Measurements from ENCODE around the gene COMP.

Gene COMP

GRCh38 chr19:18782559-18783225 is 8.4 kb downstream of the COMP start:
- no peak for DNase-seq (ENCODE audit: low read depth)

GRCh38 chr19:18781885-18782527 is 9.1 kb downstream of the COMP start:
- no peak for DNase-seq (ENCODE audit: low read depth)

- no peak for DNase-seq (ENCODE audit: low read depth)
Measured at GRCh38 chr19:18781047-18781600, 10.0 kb downstream of the COMP start.

GRCh38 chr19:18780631-18781030 is 10.5 kb downstream of the COMP start:
- no peak for DNase-seq (ENCODE audit: low read depth)

- DNase-seq (ENCODE audit: low read depth), result no peak
Measured at GRCh38 chr19:18780081-18780480, 11.0 kb downstream of the COMP start.

GRCh38 chr19:18778826-18779495 is 12.1 kb downstream of the COMP start:
- DNase-seq (ENCODE audit: low read depth), result no peak

GRCh38 chr19:18778076-18778389 is 13.1 kb downstream of the COMP start:
- no peak for DNase-seq (ENCODE audit: low read depth)

- DNase-seq (ENCODE audit: low read depth), result no peak
Measured at GRCh38 chr19:18777301-18778075, 13.6 kb downstream of the COMP start.

- DNase-seq (ENCODE audit: low read depth), result peak; percentile 5
Measured at GRCh38 chr19:18776736-18777135, 14.4 kb downstream of the COMP start.

GRCh38 chr19:18776288-18776594 is 14.9 kb downstream of the COMP start:
- peak; percentile 29 for DNase-seq (ENCODE audit: low read depth)

GRCh38 chr19:18775586-18776287 is 15.4 kb downstream of the COMP start:
- peak; percentile 34 for DNase-seq (ENCODE audit: low read depth)

GRCh38 chr19:18774782-18775444 is 16.2 kb downstream of the COMP start:
- DNase-seq (ENCODE audit: low read depth), result no peak

GRCh38 chr19:18774107-18774506 is 17.0 kb downstream of the COMP start:
- no peak for DNase-seq (ENCODE audit: low read depth)

- DNase-seq (ENCODE audit: low read depth), result no peak
Measured at GRCh38 chr19:18773682-18774081, 17.4 kb downstream of the COMP start.

GRCh38 chr19:18772620-18773587 is 18.2 kb downstream of the COMP start:
- no peak for DNase-seq (ENCODE audit: low read depth)

- no peak for DNase-seq (ENCODE audit: low read depth)
Measured at GRCh38 chr19:18771328-18772242, 19.5 kb downstream of the COMP start.

GRCh38 chr19:18770663-18771327 is 20.3 kb downstream of the COMP start:
- DNase-seq (ENCODE audit: low read depth), result no peak

- no peak for DNase-seq (ENCODE audit: low read depth)
Measured at GRCh38 chr19:18769989-18770528, 21.0 kb downstream of the COMP start.

Measured in HS-5 (cell line).